HepG2 (cell line): ENCODE measurements around the gene FAM72B. TPM values are rescaled to one million over a fixed set of nuclear protein-coding genes. Genes with fewer than 3 reads are reported as not detected.
"Not testable (repeated sequence)": the region's sequence is repeated elsewhere in the genome, so short reads cannot be mapped to it uniquely, and the experiment has no call there.

Source experiments
- ATAC-seq: fragments of 200-7000 bp; cut with Tn5 transposase; 3 replicates; pipeline ENCODE4 v1.9.1; 2020; ENCODE audit warnings: mild to moderate bottlenecking, moderate library complexity
- BruUV-seq: library from RNA; stranded (reverse); fragments of 400-500 nt; replicated peaks from 2 replicates; lab custom pipeline; 2021; lab: Mats Ljungman, UMichigan
- CTCF ChIA-PET: fragments of 300-600 bp; formaldehyde crosslinking; extraction: SDS; loops from one replicate; lab custom pipeline; 2021; ENCODE audit warnings: low total read pairs, inconsistent platforms, low intra/inter-chr PET ratio; lab: Yijun Ruan, JAX
- POLR2A ChIA-PET: fragments of 350-600 bp; sonication (Branson Sonifier 250); formaldehyde crosslinking; loops from one replicate; lab custom pipeline; 2020; ENCODE audit warnings: antibody characterized with exemption, inconsistent platforms; lab: Yijun Ruan, JAX
- DNase-seq: peaks from one replicate; pipeline ENCODE4 v3.0.0-alpha.2; 2015; ENCODE audit warnings: low spot score
- FAIRE-seq: peaks from 3 replicates; lab custom pipeline; 2011; peaks lifted over from hg19 to GRCh38; lab: Jason Lieb, UNC
- H2AFZ ChIP-seq: one replicate; pipeline ENCODE4 v1.6.1; 2011; ENCODE audit warnings: low read length, inconsistent platforms
- H3K27ac ChIP-seq: fragments of 300-600 bp; 3 replicates; pipeline ENCODE4 v1.8.0; 2011; ENCODE audit warnings: mixed run types, mild to moderate bottlenecking, mixed read lengths, low read length, inconsistent platforms; ENCODE audit not compliant: insufficient read depth; ENCODE audit errors: extremely low read length
- H3K27me3 ChIP-seq, 2 experiments: fragments of 200-600 bp in 1 of 2; 2 replicates in 1 of 2; 3 replicates in 1 of 2; pipeline versions ENCODE4 v1.6.0 to v1.8.0; 2011; ENCODE audit warnings: low read length in 2 of 2, mild to moderate bottlenecking in 2 of 2, moderate library complexity in 2 of 2, inconsistent platforms in 1 of 2; ENCODE audit not compliant: insufficient read depth in 2 of 2, control insufficient read depth in 1 of 2
- H3K36me3 ChIP-seq, 2 experiments: fragments of 200-600 bp in 1 of 2; replicated peaks in 1 of 2; 2 replicates in 1 of 2; 3 replicates in 1 of 2; pipeline versions ENCODE4 v1.5.1 to v1.8.0; 2011; ENCODE audit warnings: low read length in 2 of 2, inconsistent platforms in 1 of 2; ENCODE audit not compliant: insufficient read depth in 2 of 2, control insufficient read depth in 1 of 2
- H3K4me1 ChIP-seq: 2 replicates; pipeline ENCODE4 v1.5.1; 2012; ENCODE audit warnings: low read length, inconsistent platforms; ENCODE audit not compliant: insufficient read depth
- H3K4me2 ChIP-seq: 2 replicates; pipeline ENCODE4 v1.6.0; 2011; ENCODE audit warnings: low read depth, low read length, inconsistent platforms
- H3K4me3 ChIP-seq, 3 experiments: fragments of 200-600 bp in 1 of 3; sonication (generic), shearing (Covaris generic) in 1 of 3; replicated peaks in 1 of 3; 2 replicates each; pipeline ENCODE4 v1.5.1; 2011 to 2016; ENCODE audit warnings: low read length in 3 of 3, inconsistent platforms in 2 of 3, low read depth in 2 of 3, mild to moderate bottlenecking in 2 of 3, control low read depth in 1 of 3, mixed read lengths in 1 of 3; ENCODE audit not compliant: insufficient read depth in 1 of 3
- H3K79me2 ChIP-seq: one replicate; pipeline ENCODE4 v1.6.1; 2011; ENCODE audit warnings: low read length, inconsistent platforms; ENCODE audit not compliant: insufficient read depth
- H3K9ac ChIP-seq: 2 replicates; pipeline ENCODE4 v1.6.0; 2011; ENCODE audit warnings: mild to moderate bottlenecking, low read depth, low read length, inconsistent platforms; ENCODE audit not compliant: insufficient read depth
- H3K9me3 ChIP-seq: 2 replicates; pipeline ENCODE4 v1.5.1; 2012; ENCODE audit warnings: mild to moderate bottlenecking, low read length
- H4K20me1 ChIP-seq: 2 replicates; pipeline ENCODE4 v1.6.0; 2011; ENCODE audit warnings: inconsistent platforms, mild to moderate bottlenecking, low read length, moderate library complexity; ENCODE audit not compliant: insufficient read depth
- WGBS: methylation state at CpG from one replicate; pipeline ENCODE4 v1.1.6; 2017; ENCODE audit warnings: low lambda C conversion rate; 5-methylcytosine and 5-hydroxymethylcytosine counted together
- in situ Hi-C: cut with HindIII; loops from 2 replicates; pipeline ENCODE4 v1.10.0; 2017; ENCODE audit warnings: low pct_unique_long_range_greater_than_20kb; ENCODE audit not compliant: extremely low pct_ligation_motif_present
- intact Hi-C: fragments of 100-400 bp; cut with micrococcal nuclease; formaldehyde crosslinking; loops from one replicate; pipeline ENCODE4 v1.10.0; 2022; ENCODE audit not compliant: unreplicated experiment
- polyA plus RNA-seq, 8 experiments: library from polyadenylated mRNA; depleted of rRNA in 3 of 8; stranded (reverse) in 7 of 8; unstranded in 1 of 8; fragments of >200 nt; fragmentation: Illumina TruSeq in 4 of 8; extraction: Trizol in 4 of 8; gene quantifications; 2 replicates each; pipeline versions ENCODE4 v1.2.1 to v1.2.3, GENCODE V29; 2011 to 2016; ENCODE audit warnings: low read depth in 4 of 8, missing spikeins in 1 of 8, mixed read lengths in 1 of 8; ENCODE audit not compliant: insufficient read depth in 1 of 8
- total RNA-seq, 5 experiments: library from RNA; depleted of rRNA; stranded (reverse); fragments of >200 nt; fragmentation: Illumina TruSeq; extraction: Trizol; gene quantifications; 2 replicates each; pipeline ENCODE4 v1.2.3, GENCODE V29; 2016; ENCODE audit warnings: low read depth in 1 of 5

Gene FAM72B
- total and polyA plus RNA-seq, 2 of the 13 experiments (the other 11 are each of a cell fraction or from before 2014, with no cell fraction given), result 6.7 to 7.7 TPM

DNA sequence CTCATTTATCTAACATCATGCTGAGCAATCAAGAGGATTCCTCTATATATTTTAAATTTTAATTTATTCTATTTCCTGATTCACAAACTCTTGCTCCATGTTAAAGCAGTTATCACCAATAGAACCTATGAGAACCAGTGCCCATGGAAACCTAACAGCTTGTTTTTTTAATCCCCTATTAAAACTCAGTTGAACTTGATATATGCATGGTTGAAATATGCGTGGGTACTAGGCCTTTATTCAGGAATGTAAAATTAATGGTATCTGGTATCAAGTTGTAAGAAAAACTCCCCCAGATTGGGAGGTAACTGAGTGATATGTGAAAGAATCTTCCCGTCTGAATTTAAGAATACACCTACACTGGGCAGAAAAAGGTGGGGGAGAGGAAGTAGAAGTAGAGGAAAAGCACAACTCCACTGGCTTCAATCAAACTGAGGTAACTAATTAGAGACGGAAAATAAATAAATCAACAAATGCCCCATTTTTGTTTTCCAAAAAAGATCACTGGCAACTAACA is 15.9 kb downstream of the FAM72B start:
- POLR2A ChIA-PET, H4K20me1 ChIP-seq, H3K9ac ChIP-seq, H3K79me2 ChIP-seq, BruUV-seq, H3K27me3 ChIP-seq, DNase-seq, CTCF ChIA-PET, H3K4me3 ChIP-seq, FAIRE-seq, intact Hi-C loops, H3K27ac ChIP-seq, in situ Hi-C loops, H3K4me2 ChIP-seq, H3K4me1 ChIP-seq, H3K36me3 ChIP-seq, H2AFZ ChIP-seq, ATAC-seq, H3K9me3 ChIP-seq: not testable (repeated sequence)
- WGBS, result 98% methylated on average over 3 of the region's 3 CpGs

DNA sequence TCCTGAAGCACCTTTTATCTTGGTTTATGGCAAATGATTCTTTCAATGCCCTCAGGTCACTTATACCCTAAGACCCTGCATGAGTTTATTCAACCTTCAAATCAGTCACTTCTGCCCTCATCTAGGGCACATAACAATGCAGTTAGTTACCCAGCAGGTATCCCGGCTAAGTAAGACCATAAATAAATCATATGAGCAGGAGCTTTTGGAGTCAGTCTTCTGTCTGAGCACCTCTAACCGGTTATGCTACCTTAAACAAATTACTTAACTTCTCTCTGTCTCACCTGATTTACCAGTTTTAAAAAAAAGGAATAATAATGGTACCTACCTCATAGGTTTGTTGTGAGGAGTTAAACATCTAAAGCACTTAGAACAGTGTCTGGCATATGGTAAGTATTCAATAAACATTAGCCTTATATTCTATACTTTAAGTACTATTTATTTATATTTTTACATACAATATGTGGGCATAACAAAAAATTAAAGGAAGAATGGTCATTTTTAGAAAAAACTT is 16.9 kb downstream of the FAM72B start:
- POLR2A ChIA-PET, H3K4me3 ChIP-seq, H3K36me3 ChIP-seq, H2AFZ ChIP-seq, CTCF ChIA-PET, in situ Hi-C loops, H3K27ac ChIP-seq, H3K4me2 ChIP-seq, BruUV-seq, H3K79me2 ChIP-seq, H3K4me1 ChIP-seq, H3K9ac ChIP-seq, FAIRE-seq, H4K20me1 ChIP-seq, intact Hi-C loops, H3K27me3 ChIP-seq, ATAC-seq, H3K9me3 ChIP-seq, DNase-seq: not testable (repeated sequence)
- 100% methylated on average over 2 of the region's 2 CpGs for WGBS

DNA sequence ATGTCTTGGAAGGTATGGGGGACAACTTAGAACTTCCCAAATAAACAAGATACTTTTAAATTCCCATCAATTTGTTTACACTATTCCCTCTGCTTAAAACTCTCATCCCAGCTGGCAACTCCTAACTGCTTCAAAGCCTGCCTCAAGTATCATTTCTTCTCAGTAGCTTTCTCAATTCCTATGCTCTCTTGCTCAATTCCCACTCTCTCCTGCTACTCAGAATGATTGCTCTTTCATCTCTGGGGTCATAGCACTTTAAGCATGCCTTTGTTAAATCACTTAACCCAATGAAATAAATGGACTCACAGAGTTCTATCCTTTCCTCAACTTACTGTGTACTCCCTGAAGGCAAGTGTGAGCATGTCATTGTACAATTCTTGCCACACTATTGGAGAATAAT is 18.8 kb downstream of the FAM72B start:
- intact Hi-C loops, BruUV-seq, H4K20me1 ChIP-seq, FAIRE-seq, H3K4me1 ChIP-seq, H3K9me3 ChIP-seq, CTCF ChIA-PET, H3K9ac ChIP-seq, H3K79me2 ChIP-seq, H3K4me3 ChIP-seq, H3K27me3 ChIP-seq, H3K4me2 ChIP-seq, ATAC-seq, POLR2A ChIA-PET, DNase-seq, H3K27ac ChIP-seq, H2AFZ ChIP-seq, in situ Hi-C loops, H3K36me3 ChIP-seq: not testable (repeated sequence)

GRCh38 chr1:121163850-121164757 is 20.0 kb downstream of the FAM72B start:
- H3K4me3 ChIP-seq, ATAC-seq, H3K9ac ChIP-seq, H4K20me1 ChIP-seq, in situ Hi-C loops, FAIRE-seq, H3K4me1 ChIP-seq, H3K9me3 ChIP-seq, H3K79me2 ChIP-seq, CTCF ChIA-PET, H3K27ac ChIP-seq, DNase-seq, POLR2A ChIA-PET, intact Hi-C loops, H2AFZ ChIP-seq, H3K27me3 ChIP-seq, H3K36me3 ChIP-seq, BruUV-seq, H3K4me2 ChIP-seq: not testable (repeated sequence)
- WGBS, result 98% methylated on average over 3 of the region's 5 CpGs
